ENCODE data around the gene HAUS5. TPM values are rescaled to one million over a fixed set of nuclear protein-coding genes. Genes with fewer than 3 reads are reported as not detected.
"Not testable (repeated sequence)": the region's sequence is repeated elsewhere in the genome, so short reads cannot be mapped to it uniquely, and the experiment has no call there.

HAUS5 gene
- polyA plus RNA-seq, 1 donor from 2014 or later = 14.4 TPM

DNA sequence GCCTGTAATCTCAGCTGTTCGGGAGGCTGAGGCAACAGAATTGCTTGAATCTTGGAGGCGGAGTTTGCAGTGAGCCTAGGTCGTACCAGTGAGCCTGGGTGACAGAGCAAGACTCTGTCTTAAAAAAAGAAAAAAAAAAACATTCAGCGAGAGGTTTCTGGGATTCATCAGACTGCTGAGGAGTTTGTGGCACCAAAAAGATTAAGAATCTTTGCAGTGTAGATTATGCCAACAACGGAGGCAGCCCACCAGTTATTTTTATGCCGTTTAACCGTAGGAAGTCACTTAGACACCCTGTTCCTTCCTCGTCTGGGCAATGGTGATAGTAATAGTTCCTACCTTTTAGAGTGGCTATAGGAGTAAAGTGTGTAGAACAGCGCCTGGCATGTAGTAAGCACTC lies 38.0 kb downstream of the HAUS5 start:
- Histone ChIP-seq H3K27me3 (ENCODE audit: insufficient read depth, low read depth, low read length) (no peaks in the 10 kb centered on the region), H3K36me3 (ENCODE audit: insufficient read depth, low read length) (no peaks in the 10 kb centered on the region), H3K9me3 (ENCODE audit: low read length) (no peaks in the 10 kb centered on the region), H3K79me2 (replicated peaks; ENCODE audit: insufficient read depth, low read length) (peaks cover 12% of the 10 kb centered on the region), H3K9me2 (ENCODE audit: insufficient read depth, low read length) (no peaks in the 10 kb centered on the region), H3K27ac (ENCODE audit: low read length) (no peak overlapping the region), H4K20me1 (ENCODE audit: insufficient read depth) (no peaks in the 10 kb centered on the region), H3K4me3 (ENCODE audit: low read length) (no peak overlapping the region), H2AFZ (ENCODE audit: low read depth, low read length) (no peak overlapping the region), H3F3A (ENCODE audit: insufficient read depth, low read length, poor library complexity, severe bottlenecking) (no peaks in the 10 kb centered on the region), H3K9ac (ENCODE audit: low read length) (no peak overlapping the region), H3K4me2 (ENCODE audit: low read length) (no peak overlapping the region)
- TF ChIP-seq, protein P1, sequence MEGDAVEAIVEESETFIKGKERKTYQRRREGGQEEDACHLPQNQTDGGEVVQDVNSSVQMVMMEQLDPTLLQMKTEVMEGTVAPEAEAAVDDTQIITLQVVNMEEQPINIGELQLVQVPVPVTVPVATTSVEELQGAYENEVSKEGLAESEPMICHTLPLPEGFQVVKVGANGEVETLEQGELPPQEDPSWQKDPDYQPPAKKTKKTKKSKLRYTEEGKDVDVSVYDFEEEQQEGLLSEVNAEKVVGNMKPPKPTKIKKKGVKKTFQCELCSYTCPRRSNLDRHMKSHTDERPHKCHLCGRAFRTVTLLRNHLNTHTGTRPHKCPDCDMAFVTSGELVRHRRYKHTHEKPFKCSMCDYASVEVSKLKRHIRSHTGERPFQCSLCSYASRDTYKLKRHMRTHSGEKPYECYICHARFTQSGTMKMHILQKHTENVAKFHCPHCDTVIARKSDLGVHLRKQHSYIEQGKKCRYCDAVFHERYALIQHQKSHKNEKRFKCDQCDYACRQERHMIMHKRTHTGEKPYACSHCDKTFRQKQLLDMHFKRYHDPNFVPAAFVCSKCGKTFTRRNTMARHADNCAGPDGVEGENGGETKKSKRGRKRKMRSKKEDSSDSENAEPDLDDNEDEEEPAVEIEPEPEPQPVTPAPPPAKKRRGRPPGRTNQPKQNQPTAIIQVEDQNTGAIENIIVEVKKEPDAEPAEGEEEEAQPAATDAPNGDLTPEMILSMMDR (IDR thresholded peaks at IDR 0.05; ENCODE audit: poor library complexity, severe bottlenecking) = no peak
- no peak for TF ChIP-seq EP300 (conservative IDR thresholded peaks at IDR 0.05; ENCODE audit: poor library complexity, severe bottlenecking)
- TF ChIP-seq SMC3 (conservative IDR thresholded peaks at IDR 0.05; ENCODE audit: poor library complexity) = no peak
- no peak for TF ChIP-seq POLR2AphosphoS5 (IDR thresholded peaks at IDR 0.05)
- TF ChIP-seq TAF1 (IDR thresholded peaks at IDR 0.05; ENCODE audit: low read depth) = no peak
- no peak for TF ChIP-seq MXI1 (conservative IDR thresholded peaks at IDR 0.05; ENCODE audit: poor library complexity, severe bottlenecking)
- TF ChIP-seq, protein P2, sequence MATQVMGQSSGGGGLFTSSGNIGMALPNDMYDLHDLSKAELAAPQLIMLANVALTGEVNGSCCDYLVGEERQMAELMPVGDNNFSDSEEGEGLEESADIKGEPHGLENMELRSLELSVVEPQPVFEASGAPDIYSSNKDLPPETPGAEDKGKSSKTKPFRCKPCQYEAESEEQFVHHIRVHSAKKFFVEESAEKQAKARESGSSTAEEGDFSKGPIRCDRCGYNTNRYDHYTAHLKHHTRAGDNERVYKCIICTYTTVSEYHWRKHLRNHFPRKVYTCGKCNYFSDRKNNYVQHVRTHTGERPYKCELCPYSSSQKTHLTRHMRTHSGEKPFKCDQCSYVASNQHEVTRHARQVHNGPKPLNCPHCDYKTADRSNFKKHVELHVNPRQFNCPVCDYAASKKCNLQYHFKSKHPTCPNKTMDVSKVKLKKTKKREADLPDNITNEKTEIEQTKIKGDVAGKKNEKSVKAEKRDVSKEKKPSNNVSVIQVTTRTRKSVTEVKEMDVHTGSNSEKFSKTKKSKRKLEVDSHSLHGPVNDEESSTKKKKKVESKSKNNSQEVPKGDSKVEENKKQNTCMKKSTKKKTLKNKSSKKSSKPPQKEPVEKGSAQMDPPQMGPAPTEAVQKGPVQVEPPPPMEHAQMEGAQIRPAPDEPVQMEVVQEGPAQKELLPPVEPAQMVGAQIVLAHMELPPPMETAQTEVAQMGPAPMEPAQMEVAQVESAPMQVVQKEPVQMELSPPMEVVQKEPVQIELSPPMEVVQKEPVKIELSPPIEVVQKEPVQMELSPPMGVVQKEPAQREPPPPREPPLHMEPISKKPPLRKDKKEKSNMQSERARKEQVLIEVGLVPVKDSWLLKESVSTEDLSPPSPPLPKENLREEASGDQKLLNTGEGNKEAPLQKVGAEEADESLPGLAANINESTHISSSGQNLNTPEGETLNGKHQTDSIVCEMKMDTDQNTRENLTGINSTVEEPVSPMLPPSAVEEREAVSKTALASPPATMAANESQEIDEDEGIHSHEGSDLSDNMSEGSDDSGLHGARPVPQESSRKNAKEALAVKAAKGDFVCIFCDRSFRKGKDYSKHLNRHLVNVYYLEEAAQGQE (IDR thresholded peaks at IDR 0.05; ENCODE audit: borderline replicate concordance) = no peak
- TF ChIP-seq EZH2 (IDR thresholded peaks at IDR 0.05; ENCODE audit: borderline replicate concordance, insufficient read depth, low read length, poor library complexity, severe bottlenecking) = no peak
- no peak for TF ChIP-seq RAD21 (conservative IDR thresholded peaks at IDR 0.05)

DNA sequence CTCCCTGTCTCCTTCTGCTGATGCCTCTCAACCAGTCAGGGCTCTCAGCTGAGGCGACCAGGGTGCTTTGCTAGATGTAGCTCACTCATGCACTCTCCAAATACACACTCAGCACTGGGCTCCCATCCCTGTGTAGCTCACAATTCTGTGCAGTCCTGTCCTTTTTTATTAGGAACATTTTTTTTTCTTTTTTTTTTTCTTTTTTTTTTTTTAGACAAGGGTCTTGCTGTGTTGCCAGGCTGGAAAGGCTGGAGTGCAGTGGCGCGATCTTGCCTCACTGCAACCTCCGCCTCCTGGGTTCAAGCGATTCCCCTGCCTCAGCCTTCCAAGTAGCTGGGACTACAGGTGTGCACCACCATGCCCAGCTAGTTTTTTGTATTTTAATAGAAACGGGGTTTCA lies 42.3 kb downstream of the HAUS5 start:
- H3K9ac ChIP-seq (ENCODE audit: low read length); H2AFZ ChIP-seq (ENCODE audit: low read depth, low read length); H3K4me2 ChIP-seq (ENCODE audit: low read length); H3K27me3 ChIP-seq (ENCODE audit: insufficient read depth, low read depth, low read length); H3F3A ChIP-seq (ENCODE audit: insufficient read depth, low read length, poor library complexity, severe bottlenecking); H3K9me3 ChIP-seq (ENCODE audit: low read length); H3K79me2 ChIP-seq (replicated peaks; ENCODE audit: insufficient read depth, low read length); H3K36me3 ChIP-seq (ENCODE audit: insufficient read depth, low read length); H3K9me2 ChIP-seq (ENCODE audit: insufficient read depth, low read length); H3K27ac ChIP-seq (ENCODE audit: low read length); H4K20me1 ChIP-seq (ENCODE audit: insufficient read depth); H3K4me3 ChIP-seq (ENCODE audit: low read length): not testable (repeated sequence)

DNA sequence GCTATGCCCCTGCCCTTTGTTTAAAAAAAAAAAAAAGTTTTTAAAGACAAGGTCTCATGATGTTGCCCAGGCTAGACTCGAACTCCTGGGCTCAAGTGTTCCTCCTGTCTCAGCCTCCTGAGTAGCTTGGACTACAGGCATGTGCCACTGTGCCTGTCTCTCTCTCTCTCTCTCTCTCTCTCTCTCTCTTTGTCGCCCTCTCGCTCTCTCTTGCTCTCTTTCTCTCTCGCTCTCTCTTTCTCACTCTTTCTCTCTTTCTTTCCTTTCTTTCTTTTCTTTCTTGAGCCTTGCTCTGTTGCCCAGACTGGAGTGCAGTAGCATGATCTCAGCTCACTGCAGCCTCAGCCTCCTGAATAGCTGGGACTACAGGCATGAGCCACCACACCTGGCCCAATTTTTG lies 43.1 kb downstream of the HAUS5 start:
- H3K9me3 ChIP-seq (ENCODE audit: low read length) = no peaks in the 10 kb centered on the region
- TF ChIP-seq SMC3 (conservative IDR thresholded peaks at IDR 0.05; ENCODE audit: poor library complexity) (no peak), POLR2AphosphoS5 (IDR thresholded peaks at IDR 0.05) (no peak), RAD21 (conservative IDR thresholded peaks at IDR 0.05) (no peak), MXI1 (conservative IDR thresholded peaks at IDR 0.05; ENCODE audit: poor library complexity, severe bottlenecking) (no peak), EP300 (conservative IDR thresholded peaks at IDR 0.05; ENCODE audit: poor library complexity, severe bottlenecking) (no peak)
- TF ChIP-seq, protein P2 (IDR thresholded peaks at IDR 0.05; ENCODE audit: borderline replicate concordance) = no peak
- TF ChIP-seq, protein P1 (IDR thresholded peaks at IDR 0.05; ENCODE audit: poor library complexity, severe bottlenecking) = no peak
- H3K36me3 ChIP-seq (ENCODE audit: insufficient read depth, low read length) = peaks cover 5% of the 10 kb centered on the region
- H3K79me2 ChIP-seq (replicated peaks; ENCODE audit: insufficient read depth, low read length) = no peaks in the 10 kb centered on the region
- H4K20me1 ChIP-seq (ENCODE audit: insufficient read depth) = no peaks in the 10 kb centered on the region
- H3K4me2 ChIP-seq (ENCODE audit: low read length) = no peak overlapping the region
- no peaks in the 10 kb centered on the region for H3F3A ChIP-seq (ENCODE audit: insufficient read depth, low read length, poor library complexity, severe bottlenecking)
- no peak overlapping the region for H3K4me3 ChIP-seq (ENCODE audit: low read length)
- H3K27ac ChIP-seq (ENCODE audit: low read length) = no peak overlapping the region
- no peaks in the 10 kb centered on the region for H3K9me2 ChIP-seq (ENCODE audit: insufficient read depth, low read length)
- H3K27me3 ChIP-seq (ENCODE audit: insufficient read depth, low read depth, low read length) = no peaks in the 10 kb centered on the region
- H2AFZ ChIP-seq (ENCODE audit: low read depth, low read length) = no peak overlapping the region
- no peak overlapping the region for H3K9ac ChIP-seq (ENCODE audit: low read length)
